ENCODE measurements around the gene SSR1.

- TF ChIP-seq CTCF (conservative IDR thresholded peaks at IDR 0.05 in 1 of 2, IDR thresholded peaks at IDR 0.05 in 1 of 2; ENCODE audit: low read depth in 1 of 2, low read length in 2 of 2), result no peak
- TF ChIP-seq EZH2 (IDR thresholded peaks at IDR 0.05; ENCODE audit: low read length, missing control alignments), result no peak
Observed at GRCh38 chr6:7230956-7231713, 81.9 kb downstream of the SSR1 start.
